GM23338 (cell line): Measurements from ENCODE around the gene FMN2. TPM values are rescaled to one million over a fixed set of nuclear protein-coding genes. Genes with fewer than 3 reads are reported as not detected.

Source experiments
- ATAC-seq: fragments of 200-7000 bp; cut with Tn5 transposase; 3 replicates; pipeline ENCODE4 v1.9.1; 2020
- DNase-seq: peaks from one replicate; pipeline ENCODE4 v3.0.0-alpha.2; 2015; ENCODE audit warnings: low spot score
- H2AFZ ChIP-seq: fragments of 200-600 bp; sonication (generic); 2 replicates; pipeline ENCODE4 v1.8.0; 2016; ENCODE audit warnings: antibody characterized with exemption, mild to moderate bottlenecking, moderate library complexity
- H3F3A ChIP-seq: fragments of 200-600 bp; sonication (generic); replicated peaks from 2 replicates; pipeline ENCODE4 v1.8.0; 2017; ENCODE audit warnings: antibody characterized with exemption, mixed run types, low read depth
- H3K27ac ChIP-seq: fragments of 200-600 bp; sonication (generic); 2 replicates; pipeline ENCODE4 v1.6.1; 2016; ENCODE audit warnings: low read depth
- H3K27me3 ChIP-seq: fragments of 200-600 bp; sonication (generic); 2 replicates; pipeline ENCODE4 v1.8.0; 2016; ENCODE audit warnings: mild to moderate bottlenecking, mixed run types, moderate library complexity; ENCODE audit not compliant: insufficient read depth
- H3K36me3 ChIP-seq: fragments of 200-600 bp; sonication (generic); 2 replicates; pipeline ENCODE4 v1.8.0; 2016; ENCODE audit warnings: mild to moderate bottlenecking; ENCODE audit not compliant: insufficient read depth
- H3K4me1 ChIP-seq: fragments of 200-600 bp; sonication (generic); 2 replicates; pipeline ENCODE4 v1.8.0; 2016; ENCODE audit warnings: mild to moderate bottlenecking, moderate library complexity; ENCODE audit not compliant: insufficient read depth
- H3K4me2 ChIP-seq: fragments of 200-600 bp; sonication (generic); 2 replicates; pipeline ENCODE4 v1.7.1; 2017; ENCODE audit warnings: mixed run types
- H3K4me3 ChIP-seq: fragments of 200-600 bp; sonication (generic); 2 replicates; pipeline ENCODE4 v1.6.1; 2016; ENCODE audit warnings: mixed run types
- H3K79me2 ChIP-seq: fragments of 200-600 bp; sonication (generic); replicated peaks from 2 replicates; pipeline ENCODE4 v1.8.0; 2017; ENCODE audit warnings: mild to moderate bottlenecking; ENCODE audit not compliant: insufficient read depth
- H3K9me2 ChIP-seq: fragments of 200-600 bp; sonication (generic); 2 replicates; pipeline ENCODE4 v1.8.0; 2017; ENCODE audit not compliant: insufficient read depth
- H4K20me1 ChIP-seq: fragments of 200-600 bp; sonication (generic); replicated peaks from 2 replicates; pipeline ENCODE4 v1.8.0; 2017; ENCODE audit warnings: mild to moderate bottlenecking; ENCODE audit not compliant: insufficient read depth
- H3K27ac Mint-ChIP-seq: 2 replicates; pipeline ENCODE4 v1.8.0; 2020; ENCODE audit warnings: inconsistent platforms, mild to moderate bottlenecking, moderate library complexity, mixed read lengths
- H3K27me3 Mint-ChIP-seq: 3 replicates; pipeline ENCODE4 v1.8.0; 2022; ENCODE audit warnings: low read depth, mild to moderate bottlenecking, moderate library complexity, mixed read lengths, inconsistent platforms; ENCODE audit not compliant: insufficient read depth, poor library complexity
- H3K36me3 Mint-ChIP-seq: 3 replicates; pipeline ENCODE4 v1.8.0; 2021; ENCODE audit warnings: low read depth, mild to moderate bottlenecking, inconsistent platforms, moderate library complexity, mixed read lengths
- H3K4me1 Mint-ChIP-seq: 3 replicates; pipeline ENCODE4 v1.8.0; 2020; ENCODE audit warnings: mild to moderate bottlenecking, inconsistent platforms, mixed read lengths
- H3K4me3 Mint-ChIP-seq: 3 replicates; pipeline ENCODE4 v1.8.0; 2021; ENCODE audit warnings: moderate library complexity, mild to moderate bottlenecking, inconsistent platforms, mixed read lengths
- H3K9me3 Mint-ChIP-seq: 3 replicates; pipeline ENCODE4 v1.8.0; 2020; ENCODE audit warnings: moderate library complexity, mild to moderate bottlenecking, inconsistent platforms, mixed read lengths
- CREB1 ChIP-seq: fragments of 250-450 bp; sonication (Bioruptor Pico); IDR thresholded peaks from 2 replicates; pipeline ENCODE4 v1.5.0; 2020; ENCODE audit warnings: low read depth, mild to moderate bottlenecking, moderate library complexity
- EZH2 ChIP-seq: fragments of 200-600 bp; sonication (generic); IDR thresholded peaks from one replicate; pipeline ENCODE4 v1.8.0; 2017; ENCODE audit warnings: antibody characterized with exemption, mild to moderate bottlenecking, low read depth; ENCODE audit not compliant: unreplicated experiment
- EZH2phosphoT487 ChIP-seq: fragments of 200-600 bp; sonication (generic); IDR thresholded peaks from one replicate; pipeline ENCODE4 v1.8.1; 2018; ENCODE audit warnings: antibody characterized with exemption; ENCODE audit not compliant: unreplicated experiment
- JUNB ChIP-seq: IDR thresholded peaks from one replicate; pipeline ENCODE4 v1.6.1; 2016; ENCODE audit warnings: antibody characterized with exemption; ENCODE audit not compliant: unreplicated experiment
- NANOG ChIP-seq: IDR thresholded peaks from 2 replicates; pipeline ENCODE4 v1.6.1; 2016; ENCODE audit warnings: antibody characterized with exemption, borderline replicate concordance
- POLR2AphosphoS5 ChIP-seq: IDR thresholded peaks from 2 replicates; pipeline ENCODE4 v1.6.1; 2016; ENCODE audit warnings: antibody characterized with exemption, low read depth
- REST ChIP-seq: IDR thresholded peaks from one replicate; pipeline ENCODE4 v1.6.1; 2018; ENCODE audit warnings: antibody characterized with exemption; ENCODE audit not compliant: unreplicated experiment
- STAT1 ChIP-seq: IDR thresholded peaks from one replicate; pipeline ENCODE4 v1.6.1; 2016; ENCODE audit warnings: antibody characterized with exemption; ENCODE audit not compliant: unreplicated experiment
- ZNF114 ChIP-seq: fragments of 250-450 bp; sonication (Bioruptor Pico); IDR thresholded peaks from 2 replicates; pipeline ENCODE4 v1.5.0; 2020; ENCODE audit warnings: mild to moderate bottlenecking, moderate library complexity
- ZNF331 ChIP-seq: fragments of 250-450 bp; sonication (Bioruptor Pico); IDR thresholded peaks from 2 replicates; pipeline ENCODE4 v1.5.0; 2020; ENCODE audit warnings: low read depth, mild to moderate bottlenecking, moderate library complexity
- ZNF462 ChIP-seq: fragments of 250-450 bp; sonication (Bioruptor Pico); IDR thresholded peaks from 2 replicates; pipeline ENCODE4 v1.5.0; 2020; ENCODE audit warnings: mild to moderate bottlenecking, moderate library complexity
- polyA plus RNA-seq: library from polyadenylated mRNA; unstranded; fragments of >200 nt; fragmentation: Nextera tagmentation; extraction: Ambion mirVana; gene quantifications from 2 replicates; pipeline ENCODE4 v1.2.1, GENCODE V29; 2016
- total RNA-seq: library from RNA; depleted of rRNA; stranded (reverse); fragments of >200 nt; shearing (Covaris generic); gene quantifications from 2 replicates; pipeline ENCODE4 v1.2.3, GENCODE V29; 2014
- TF ChIP-seq, protein P1 (sequence below), 2 experiments: fragments of 200-600 bp in 1 of 2; sonication (generic) in 1 of 2; conservative IDR thresholded peaks; 2 replicates each; pipeline versions ENCODE4 v1.5.1 to v1.6.1; 2016 to 2017; ENCODE audit warnings: antibody characterized with exemption in 2 of 2, low read depth in 2 of 2, mild to moderate bottlenecking in 2 of 2, moderate library complexity in 1 of 2
- TF ChIP-seq, protein P2 (sequence below): IDR thresholded peaks from 2 replicates; pipeline ENCODE4 v1.6.1; 2016; ENCODE audit warnings: antibody characterized with exemption

FMN2 gene
- total and polyA plus RNA-seq, 2 experiments from 2014 or later, result 1.5 to 2.5 TPM

DNA sequence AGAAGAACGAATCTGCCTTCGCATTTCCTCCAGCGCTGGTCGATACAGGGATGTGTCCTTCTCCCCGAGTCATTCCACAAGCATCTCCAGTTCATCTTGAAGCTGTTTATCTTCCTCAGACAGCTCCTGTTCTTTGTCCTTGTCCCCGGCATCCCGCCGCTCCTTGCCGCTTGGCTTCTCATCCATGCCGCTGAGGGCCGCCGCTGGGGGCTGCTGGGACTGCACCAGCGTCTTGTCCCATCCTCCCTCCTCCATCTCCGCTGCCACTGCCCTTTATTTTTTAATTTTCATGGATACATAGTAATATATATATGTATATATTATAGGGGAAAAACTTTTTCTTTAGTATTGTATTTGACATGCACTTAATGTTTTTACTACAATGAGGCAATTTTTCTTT, 53.4 kb downstream of the FMN2 start:
- H3K9me2 ChIP-seq, result no peaks in the 10 kb centered on the region
- Mint-ChIP-seq H3K27ac (no peak overlapping the region), H3K4me3 (no peak overlapping the region), H3K4me1 (peaks cover 5% of the 10 kb centered on the region), H3K9me3 (no peaks in the 10 kb centered on the region), H3K27me3 (peaks cover 5% of the 10 kb centered on the region), H3K36me3 (no peaks in the 10 kb centered on the region)
- no peak overlapping the region for H3K4me2 ChIP-seq
- no peak overlapping the region for H2AFZ ChIP-seq
- TF ChIP-seq, protein P1, sequence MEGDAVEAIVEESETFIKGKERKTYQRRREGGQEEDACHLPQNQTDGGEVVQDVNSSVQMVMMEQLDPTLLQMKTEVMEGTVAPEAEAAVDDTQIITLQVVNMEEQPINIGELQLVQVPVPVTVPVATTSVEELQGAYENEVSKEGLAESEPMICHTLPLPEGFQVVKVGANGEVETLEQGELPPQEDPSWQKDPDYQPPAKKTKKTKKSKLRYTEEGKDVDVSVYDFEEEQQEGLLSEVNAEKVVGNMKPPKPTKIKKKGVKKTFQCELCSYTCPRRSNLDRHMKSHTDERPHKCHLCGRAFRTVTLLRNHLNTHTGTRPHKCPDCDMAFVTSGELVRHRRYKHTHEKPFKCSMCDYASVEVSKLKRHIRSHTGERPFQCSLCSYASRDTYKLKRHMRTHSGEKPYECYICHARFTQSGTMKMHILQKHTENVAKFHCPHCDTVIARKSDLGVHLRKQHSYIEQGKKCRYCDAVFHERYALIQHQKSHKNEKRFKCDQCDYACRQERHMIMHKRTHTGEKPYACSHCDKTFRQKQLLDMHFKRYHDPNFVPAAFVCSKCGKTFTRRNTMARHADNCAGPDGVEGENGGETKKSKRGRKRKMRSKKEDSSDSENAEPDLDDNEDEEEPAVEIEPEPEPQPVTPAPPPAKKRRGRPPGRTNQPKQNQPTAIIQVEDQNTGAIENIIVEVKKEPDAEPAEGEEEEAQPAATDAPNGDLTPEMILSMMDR (conservative IDR thresholded peaks at IDR 0.05; ENCODE audit: low read depth in 2 of 2), result no peak
- TF ChIP-seq STAT1, result no peak
- no peak for TF ChIP-seq REST
- TF ChIP-seq EZH2, result no peak
- TF ChIP-seq NANOG, result no peak
- TF ChIP-seq, protein P2, sequence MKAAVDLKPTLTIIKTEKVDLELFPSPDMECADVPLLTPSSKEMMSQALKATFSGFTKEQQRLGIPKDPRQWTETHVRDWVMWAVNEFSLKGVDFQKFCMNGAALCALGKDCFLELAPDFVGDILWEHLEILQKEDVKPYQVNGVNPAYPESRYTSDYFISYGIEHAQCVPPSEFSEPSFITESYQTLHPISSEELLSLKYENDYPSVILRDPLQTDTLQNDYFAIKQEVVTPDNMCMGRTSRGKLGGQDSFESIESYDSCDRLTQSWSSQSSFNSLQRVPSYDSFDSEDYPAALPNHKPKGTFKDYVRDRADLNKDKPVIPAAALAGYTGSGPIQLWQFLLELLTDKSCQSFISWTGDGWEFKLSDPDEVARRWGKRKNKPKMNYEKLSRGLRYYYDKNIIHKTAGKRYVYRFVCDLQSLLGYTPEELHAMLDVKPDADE, result no peak
- no peak for TF ChIP-seq ZNF331 (CRISPR knock-in tag)
- no peak for TF ChIP-seq ZNF114 (CRISPR knock-in tag)
- no peak for TF ChIP-seq CREB1 (CRISPR knock-in tag)
- no peak for TF ChIP-seq ZNF462 (CRISPR knock-in tag)
- no peak for TF ChIP-seq EZH2phosphoT487
- TF ChIP-seq JUNB, result no peak
- no peak for TF ChIP-seq POLR2AphosphoS5
- no peak for DNase-seq
- ATAC-seq, result no peak
- no peak overlapping the region for H3K4me3 ChIP-seq
- no peaks in the 10 kb centered on the region for H3K27me3 ChIP-seq
- no peaks in the 10 kb centered on the region for H3K36me3 ChIP-seq
- H3K27ac ChIP-seq, result no peak overlapping the region
- H4K20me1 ChIP-seq, result no peaks in the 10 kb centered on the region; the same call in 1 of the 2 replicates
- H3K79me2 ChIP-seq, result no peaks in the 10 kb centered on the region
- H3F3A ChIP-seq, result no peaks in the 10 kb centered on the region
- H3K4me1 ChIP-seq, result peaks cover 3% of the 10 kb centered on the region; the same call in 1 of the 2 replicates
